Measurements from ENCODE around the gene GOLGA3. TPM values are rescaled to one million over a fixed set of nuclear protein-coding genes. Genes with fewer than 3 reads are reported as not detected.

The GOLGA3 gene
- total RNA-seq, 1 donor: 127 TPM

DNA sequence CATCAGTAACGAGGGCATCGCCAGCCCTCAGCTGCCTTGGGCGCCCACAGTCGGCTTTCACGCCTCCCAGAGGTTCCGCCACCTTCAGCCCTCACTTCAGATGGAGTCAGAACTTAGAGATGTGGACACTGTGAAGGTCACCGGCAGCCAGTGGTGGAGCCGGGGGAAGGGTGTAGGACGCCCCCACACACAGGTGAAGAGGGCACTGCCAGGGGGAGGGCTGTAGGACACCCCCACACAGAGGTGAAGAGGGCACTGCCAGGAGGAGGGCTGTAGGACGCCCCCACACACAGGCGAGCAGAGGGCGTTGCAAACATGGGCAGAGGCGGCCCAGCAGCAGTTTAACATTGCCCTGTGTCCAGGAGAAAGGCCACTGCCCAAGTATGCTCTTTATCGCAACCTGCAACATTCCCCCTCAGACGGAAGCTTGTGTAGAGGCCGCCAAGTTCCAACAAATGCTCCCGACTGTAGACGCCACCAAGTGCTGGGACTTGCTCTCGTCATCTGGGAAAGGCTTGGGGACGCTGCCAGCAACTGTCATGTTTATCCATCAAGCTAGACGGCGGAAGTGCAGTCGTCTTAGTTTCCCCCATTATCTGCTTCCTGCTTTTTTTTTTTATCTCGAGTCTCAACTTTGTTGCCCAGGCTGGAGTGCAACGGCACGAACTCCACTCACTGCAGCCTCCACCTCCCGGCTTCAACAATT, 62.1 kb downstream of the GOLGA3 start:
- DNase-seq (ENCODE audit: insufficient read length, low spot score, missing footprints): peak; percentile 68
- TF ChIP-seq, protein P1, sequence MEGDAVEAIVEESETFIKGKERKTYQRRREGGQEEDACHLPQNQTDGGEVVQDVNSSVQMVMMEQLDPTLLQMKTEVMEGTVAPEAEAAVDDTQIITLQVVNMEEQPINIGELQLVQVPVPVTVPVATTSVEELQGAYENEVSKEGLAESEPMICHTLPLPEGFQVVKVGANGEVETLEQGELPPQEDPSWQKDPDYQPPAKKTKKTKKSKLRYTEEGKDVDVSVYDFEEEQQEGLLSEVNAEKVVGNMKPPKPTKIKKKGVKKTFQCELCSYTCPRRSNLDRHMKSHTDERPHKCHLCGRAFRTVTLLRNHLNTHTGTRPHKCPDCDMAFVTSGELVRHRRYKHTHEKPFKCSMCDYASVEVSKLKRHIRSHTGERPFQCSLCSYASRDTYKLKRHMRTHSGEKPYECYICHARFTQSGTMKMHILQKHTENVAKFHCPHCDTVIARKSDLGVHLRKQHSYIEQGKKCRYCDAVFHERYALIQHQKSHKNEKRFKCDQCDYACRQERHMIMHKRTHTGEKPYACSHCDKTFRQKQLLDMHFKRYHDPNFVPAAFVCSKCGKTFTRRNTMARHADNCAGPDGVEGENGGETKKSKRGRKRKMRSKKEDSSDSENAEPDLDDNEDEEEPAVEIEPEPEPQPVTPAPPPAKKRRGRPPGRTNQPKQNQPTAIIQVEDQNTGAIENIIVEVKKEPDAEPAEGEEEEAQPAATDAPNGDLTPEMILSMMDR (IDR thresholded peaks at IDR 0.05; ENCODE audit: extremely low read depth, low read depth, low read length): no peak
- Histone ChIP-seq H3K36me3 (ENCODE audit: insufficient read depth, low read length) (peaks cover 21% of the 10 kb centered on the region), H3K27me3 (ENCODE audit: insufficient read depth, low read length) (no peaks in the 10 kb centered on the region), H3K4me2 (ENCODE audit: insufficient read depth, low read length) (peak overlapping the region; percentile 9), H4K20me1 (ENCODE audit: insufficient read depth, low read length) (peaks cover 16% of the 10 kb centered on the region), H3K79me2 (ENCODE audit: insufficient read depth, low read length) (peaks cover 7% of the 10 kb centered on the region), H2AFZ (ENCODE audit: low read length) (no peak overlapping the region), H3K27ac (ENCODE audit: low read depth, low read length) (peak overlapping the region; percentile 59), H3K9me3 (ENCODE audit: low read depth, low read length) (no peaks in the 10 kb centered on the region), H3K4me1 (ENCODE audit: insufficient read depth, low read length) (peaks cover 18% of the 10 kb centered on the region), H3K4me3 (ENCODE audit: insufficient read depth, low read length) (peak overlapping the region; percentile 25)

DNA sequence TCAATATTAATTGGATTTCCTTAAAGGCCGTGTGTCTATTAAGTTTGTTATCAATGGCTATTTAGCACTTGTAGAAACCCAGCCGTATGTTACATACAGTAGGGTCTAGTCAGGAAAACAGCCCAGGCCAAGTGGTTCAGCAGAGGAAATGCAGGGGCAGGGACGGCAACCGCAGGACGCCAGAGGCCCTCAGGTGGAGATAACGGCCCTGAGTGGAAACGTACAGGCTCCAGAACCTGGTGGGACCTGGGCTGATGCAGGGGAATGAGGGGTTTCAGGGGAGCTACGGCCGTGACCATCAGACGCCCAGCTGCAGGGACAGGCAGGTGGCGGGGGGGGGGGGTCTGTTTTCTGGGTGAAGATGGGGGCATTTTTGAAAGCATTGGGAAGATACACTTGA, 63.3 kb downstream of the GOLGA3 start:
- Histone ChIP-seq H3K79me2 (ENCODE audit: insufficient read depth, low read length) (peaks cover 16% of the 10 kb centered on the region), H4K20me1 (ENCODE audit: insufficient read depth, low read length) (peaks cover 16% of the 10 kb centered on the region), H3K4me3 (ENCODE audit: insufficient read depth, low read length) (no peak overlapping the region), H2AFZ (ENCODE audit: low read length) (no peak overlapping the region), H3K27me3 (ENCODE audit: insufficient read depth, low read length) (no peaks in the 10 kb centered on the region), H3K4me2 (ENCODE audit: insufficient read depth, low read length) (no peak overlapping the region), H3K4me1 (ENCODE audit: insufficient read depth, low read length) (peaks cover 19% of the 10 kb centered on the region), H3K27ac (ENCODE audit: low read depth, low read length) (no peak overlapping the region), H3K36me3 (ENCODE audit: insufficient read depth, low read length) (peaks cover 11% of the 10 kb centered on the region), H3K9me3 (ENCODE audit: low read depth, low read length) (no peaks in the 10 kb centered on the region)
- TF ChIP-seq, protein P1 (IDR thresholded peaks at IDR 0.05; ENCODE audit: extremely low read depth, low read depth, low read length): no peak
- DNase-seq (ENCODE audit: insufficient read length, low spot score, missing footprints): peak; percentile 13

DNA sequence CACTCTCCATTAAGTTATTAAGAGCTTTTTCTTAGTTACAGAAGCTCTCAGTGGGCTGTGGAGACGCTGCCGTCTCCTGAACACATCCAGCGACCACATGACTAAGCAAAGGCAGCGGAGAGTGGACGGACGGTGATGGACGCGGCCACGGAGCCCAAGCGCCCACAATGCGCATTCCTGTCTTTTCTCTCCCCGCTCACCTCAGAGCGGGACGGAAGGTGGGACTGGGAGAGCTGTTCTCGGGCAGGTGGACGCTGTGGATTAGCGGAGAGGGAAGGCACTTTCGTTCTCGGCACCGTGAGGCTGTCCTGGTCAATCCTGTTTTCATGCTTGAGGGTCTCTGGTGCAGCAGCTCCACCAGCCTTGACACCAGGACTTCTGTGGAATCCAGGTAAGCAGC, 64.4 kb downstream of the GOLGA3 start:
- Histone ChIP-seq H3K36me3 (ENCODE audit: insufficient read depth, low read length) (peaks cover 7% of the 10 kb centered on the region), H3K27me3 (ENCODE audit: insufficient read depth, low read length) (no peaks in the 10 kb centered on the region), H3K4me1 (ENCODE audit: insufficient read depth, low read length) (peaks cover 26% of the 10 kb centered on the region), H2AFZ (ENCODE audit: low read length) (no peak overlapping the region), H4K20me1 (ENCODE audit: insufficient read depth, low read length) (peaks cover 23% of the 10 kb centered on the region), H3K4me2 (ENCODE audit: insufficient read depth, low read length) (no peak overlapping the region), H3K79me2 (ENCODE audit: insufficient read depth, low read length) (peaks cover 26% of the 10 kb centered on the region), H3K4me3 (ENCODE audit: insufficient read depth, low read length) (no peak overlapping the region), H3K9me3 (ENCODE audit: low read depth, low read length) (no peaks in the 10 kb centered on the region), H3K27ac (ENCODE audit: low read depth, low read length) (no peak overlapping the region)
- TF ChIP-seq, protein P1 (IDR thresholded peaks at IDR 0.05; ENCODE audit: extremely low read depth, low read depth, low read length): no peak
- peak; percentile 62 for DNase-seq (ENCODE audit: insufficient read length, low spot score, missing footprints)

DNA sequence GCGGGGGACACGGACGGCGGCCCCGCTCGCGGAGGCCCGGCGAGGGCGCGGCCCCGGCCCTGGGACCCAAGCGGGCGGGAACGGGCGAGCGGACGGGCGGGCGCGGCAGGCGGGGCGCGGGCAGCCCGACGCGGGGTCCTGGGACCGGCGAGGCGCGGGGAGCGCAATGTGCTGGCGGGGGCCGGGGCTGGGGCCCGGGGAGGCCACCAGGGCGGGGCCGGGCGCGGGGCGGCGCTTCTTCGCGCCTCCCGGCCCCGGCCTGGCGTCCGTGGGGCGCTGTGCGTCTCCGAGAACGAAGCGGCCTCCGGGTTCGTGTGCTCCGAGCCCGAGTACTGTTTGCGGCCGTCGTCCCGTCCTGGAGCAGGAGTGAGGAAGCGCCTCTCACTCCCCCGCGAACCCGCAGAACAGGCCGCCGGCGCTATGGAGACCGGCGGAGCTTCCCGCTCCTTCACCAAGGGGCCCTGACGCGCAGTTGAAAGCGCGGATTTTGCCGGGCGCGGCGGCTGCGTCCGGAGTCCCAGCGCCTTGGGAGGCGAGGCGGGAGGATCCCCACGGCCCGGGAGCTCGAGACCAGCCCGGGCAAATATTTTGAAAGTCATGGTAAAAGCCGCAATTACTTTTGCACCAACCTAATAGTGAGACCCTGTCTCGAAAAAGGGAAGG, 66.6 kb downstream of the GOLGA3 start:
- Histone ChIP-seq H3K27ac (ENCODE audit: low read depth, low read length) (peak overlapping the region; percentile 80), H3K4me1 (ENCODE audit: insufficient read depth, low read length) (peaks cover 21% of the 10 kb centered on the region), H3K4me2 (ENCODE audit: insufficient read depth, low read length) (peak overlapping the region; percentile 81), H3K9me3 (ENCODE audit: low read depth, low read length) (no peaks in the 10 kb centered on the region), H3K79me2 (ENCODE audit: insufficient read depth, low read length) (peaks cover 48% of the 10 kb centered on the region), H3K36me3 (ENCODE audit: insufficient read depth, low read length) (peaks cover 12% of the 10 kb centered on the region), H4K20me1 (ENCODE audit: insufficient read depth, low read length) (peaks cover 32% of the 10 kb centered on the region), H2AFZ (ENCODE audit: low read length) (peak overlapping the region; percentile 77), H3K27me3 (ENCODE audit: insufficient read depth, low read length) (no peaks in the 10 kb centered on the region), H3K4me3 (ENCODE audit: insufficient read depth, low read length) (peak overlapping the region; percentile 81)
- peak; percentile 99 for DNase-seq (ENCODE audit: insufficient read length, low spot score, missing footprints)
- TF ChIP-seq, protein P1 (IDR thresholded peaks at IDR 0.05; ENCODE audit: extremely low read depth, low read depth, low read length): no peak
